ENCODE data around the gene RHD.
"Not testable (repeated sequence)": the region's sequence is repeated elsewhere in the genome, so short reads cannot be mapped to it uniquely, and the experiment has no call there.

RHD gene

DNA sequence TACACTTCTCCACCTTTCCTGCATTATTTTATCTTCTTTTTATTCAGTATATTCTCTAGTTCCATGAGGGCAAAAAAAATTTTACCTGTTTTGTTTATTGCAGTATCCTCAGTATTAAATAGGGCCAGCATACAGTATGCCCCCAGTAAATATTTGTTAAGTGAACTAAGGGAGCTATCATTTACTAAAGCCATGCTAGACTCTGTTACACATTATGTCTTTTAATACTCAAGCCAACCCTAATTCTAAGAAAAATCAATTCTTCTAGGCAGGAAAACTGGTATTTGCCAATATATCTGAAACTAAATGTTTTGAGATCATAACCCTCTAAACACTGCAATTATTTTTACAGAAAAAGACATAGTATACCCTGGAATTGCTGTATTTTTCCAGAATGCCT is 84.1 kb downstream of the RHD start:
- no peak for DNase-seq (ENCODE audit: low spot score)

GRCh38 chr1:25356848-25357247 is 84.5 kb downstream of the RHD start:
- no peak for DNase-seq (ENCODE audit: low spot score)

- DNase-seq (ENCODE audit: low spot score): no peak
Observed at GRCh38 chr1:25360596-25361581, 88.6 kb downstream of the RHD start.

DNA sequence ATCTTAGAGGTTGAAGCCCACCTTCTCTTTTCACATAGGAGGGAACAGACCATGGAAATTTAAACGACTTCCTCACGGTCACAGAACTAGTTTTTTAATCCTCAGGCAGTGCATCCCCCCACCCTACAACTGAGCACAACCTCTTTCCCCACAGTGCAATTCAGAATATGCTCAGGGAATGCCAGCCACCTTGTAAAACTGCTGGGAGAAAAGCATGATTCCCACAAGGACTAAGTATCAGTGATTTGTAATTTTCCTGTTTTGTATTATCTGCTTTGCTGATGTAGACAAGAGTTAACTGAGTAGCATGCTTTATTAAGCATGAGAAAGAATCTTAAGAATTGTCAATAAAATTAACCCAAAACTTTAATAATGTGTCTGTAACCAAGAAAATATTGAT is 89.6 kb downstream of the RHD start:
- DNase-seq (ENCODE audit: low spot score): no peak

DNA sequence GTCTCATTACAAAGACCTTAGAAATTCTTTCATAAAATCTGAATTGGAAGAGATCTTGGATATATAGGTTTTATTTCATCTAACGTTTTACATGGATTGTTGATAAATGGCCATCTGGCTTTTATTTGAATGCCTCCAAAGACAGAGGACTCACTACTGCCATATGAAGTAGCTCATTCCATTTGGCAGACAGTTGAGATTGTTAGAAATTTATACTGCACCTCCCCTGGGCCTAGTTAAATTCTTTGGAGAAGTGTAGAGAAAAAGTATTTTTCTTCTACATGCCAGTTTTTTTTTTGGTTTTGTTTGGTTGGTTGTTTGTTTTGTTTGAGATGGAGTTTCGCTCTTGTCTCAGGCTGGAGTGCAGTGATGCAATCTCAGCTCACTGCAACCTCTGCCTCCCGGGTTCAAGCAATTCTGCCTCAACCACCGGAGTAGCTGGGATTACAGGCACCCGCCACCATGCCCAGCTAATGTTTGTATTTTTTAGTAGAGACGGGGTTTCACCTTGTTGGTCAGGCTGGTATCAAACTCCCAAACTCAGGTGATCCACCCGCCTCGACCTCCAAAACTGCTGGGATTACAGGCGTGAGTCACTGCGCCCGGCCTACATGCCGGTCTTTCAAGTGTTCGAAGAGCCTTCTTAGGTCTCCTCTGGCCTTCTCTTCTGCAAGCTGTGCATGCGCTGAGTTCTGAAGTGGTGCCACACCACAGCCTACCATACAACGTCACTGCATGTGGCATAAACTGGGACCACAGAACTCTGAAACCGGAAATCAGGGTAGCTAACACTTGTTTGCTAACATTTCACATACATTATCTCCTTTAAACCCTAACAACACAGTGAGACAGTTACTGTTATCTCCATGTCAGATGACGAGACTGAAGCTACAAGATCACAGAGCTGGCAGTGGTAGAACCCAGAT is 90.6 kb downstream of the RHD start:
- DNase-seq (ENCODE audit: low spot score): not testable (repeated sequence)

DNA sequence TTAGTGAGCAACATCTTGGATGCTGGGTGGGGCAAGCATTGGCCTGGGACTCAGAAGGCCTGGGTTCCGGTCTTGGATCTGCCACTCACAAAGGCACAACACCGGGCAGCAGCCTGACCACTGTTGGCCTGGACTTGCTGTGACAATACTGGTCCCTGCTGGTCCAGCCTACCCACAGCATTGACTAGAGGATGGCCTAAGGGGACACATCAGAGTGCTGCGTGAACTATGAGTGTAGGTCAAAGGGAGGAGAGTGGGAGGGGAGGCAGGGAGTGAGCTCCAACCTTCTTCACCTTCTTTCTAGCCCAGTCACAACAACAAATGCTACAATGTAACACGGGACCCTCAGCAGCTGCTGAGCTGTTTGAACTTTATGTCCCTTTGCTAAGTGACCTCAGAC is 96.9 kb downstream of the RHD start:
- no peak for DNase-seq (ENCODE audit: low spot score)

- DNase-seq (ENCODE audit: low spot score): not testable (repeated sequence)
Observed at GRCh38 chr1:25369691-25370271, 97.5 kb downstream of the RHD start.

- DNase-seq (ENCODE audit: low spot score): not testable (repeated sequence)
Observed at GRCh38 chr1:25371757-25372156, 99.4 kb downstream of the RHD start.

- not testable (repeated sequence) for DNase-seq (ENCODE audit: low spot score)
Observed at GRCh38 chr1:25378367-25378766, 106.1 kb downstream of the RHD start.

Data from HuH-7.5 (cell line).